Panc1 (cell line): Measurements from ENCODE around the gene GRIA4. TPM values are rescaled to one million over a fixed set of nuclear protein-coding genes. Genes with fewer than 3 reads are reported as not detected.

Experiments
- ATAC-seq: fragments of 200-7000 bp; cut with Tn5 transposase; 2 replicates; pipeline ENCODE4 v1.9.1; 2020; ENCODE audit warnings: mild to moderate bottlenecking, moderate library complexity
- BruUV-seq: library from RNA; stranded (reverse); fragments of 400-500 nt; replicated peaks from 2 replicates; lab custom pipeline; 2021; lab: Mats Ljungman, UMichigan
- CTCF ChIA-PET: fragments of 300-600 bp; sonication (Branson Sonifier 250); formaldehyde crosslinking; loops from one replicate; lab custom pipeline; 2022; ENCODE audit warnings: antibody characterized with exemption; lab: Charles Lee
- POLR2A ChIA-PET: fragments of 300-600 bp; sonication (Branson Sonifier 250); formaldehyde crosslinking; loops from one replicate; lab custom pipeline; 2022; ENCODE audit warnings: antibody characterized with exemption; lab: Charles Lee
- DNase-seq: peaks from one replicate; pipeline ENCODE4 v3.0.0-alpha.2; 2010; ENCODE audit warnings: low read depth, low spot score
- H3K27ac ChIP-seq: 2 replicates; pipeline ENCODE4 v1.5.1; 2011; ENCODE audit warnings: mild to moderate bottlenecking, low read length, inconsistent platforms
- H3K27me3 ChIP-seq: fragments of 200-500 bp; sonication (Bioruptor generic); 2 replicates; pipeline ENCODE4 v1.6.0; 2014; ENCODE audit warnings: low read length, inconsistent platforms; ENCODE audit not compliant: control insufficient read depth, insufficient read depth
- H3K36me3 ChIP-seq: fragments of 200-500 bp; sonication (Bioruptor generic); 2 replicates; pipeline ENCODE4 v1.5.1; 2014; ENCODE audit warnings: inconsistent platforms, mild to moderate bottlenecking, low read length, moderate library complexity; ENCODE audit not compliant: control insufficient read depth, insufficient read depth
- H3K4me1 ChIP-seq: 2 replicates; pipeline ENCODE4 v1.5.1; 2011; ENCODE audit warnings: inconsistent platforms, mild to moderate bottlenecking, low read length, moderate library complexity; ENCODE audit not compliant: control insufficient read depth, insufficient read depth
- H3K4me3 ChIP-seq, 2 experiments: 2 replicates each; pipeline ENCODE4 v1.5.1; 2011 to 2012; ENCODE audit warnings: low read depth in 2 of 2, low read length in 2 of 2, mild to moderate bottlenecking in 2 of 2, inconsistent platforms in 1 of 2, moderate library complexity in 1 of 2
- H3K9me3 ChIP-seq: fragments of 200-500 bp; sonication (Bioruptor generic); 2 replicates; pipeline ENCODE4 v1.5.1; 2014; ENCODE audit warnings: low read depth, mild to moderate bottlenecking, inconsistent platforms, low read length, moderate library complexity; ENCODE audit not compliant: control insufficient read depth, insufficient read depth
- POLR2AphosphoS5 ChIP-seq: IDR thresholded peaks from 2 replicates; pipeline ENCODE4 v1.6.1; 2012; ENCODE audit warnings: mild to moderate bottlenecking, low read depth, low read length, moderate library complexity
- SIN3A ChIP-seq: IDR thresholded peaks from 2 replicates; pipeline ENCODE4 v1.6.1; 2012; ENCODE audit warnings: low read depth, mild to moderate bottlenecking, low read length, moderate library complexity, borderline replicate concordance; ENCODE audit not compliant: insufficient read depth
- TCF7L2 ChIP-seq: IDR thresholded peaks from 2 replicates; pipeline ENCODE4 v1.6.1; 2011; ENCODE audit warnings: mild to moderate bottlenecking, low read depth, low read length, inconsistent platforms
- in situ Hi-C: cut with HindIII; loops from 2 replicates; pipeline ENCODE4 v1.10.0; 2016; ENCODE audit warnings: low sequenced_read_pairs, low pct_unique_long_range_greater_than_20kb
- intact Hi-C: fragments of 100-400 bp; cut with micrococcal nuclease; formaldehyde crosslinking; loops from one replicate; pipeline ENCODE4 v1.10.0; 2022; ENCODE audit not compliant: unreplicated experiment
- total RNA-seq: library from RNA; stranded (reverse); gene quantifications from one replicate; pipeline ENCODE4 v1.2.1, GENCODE V29; 2021; ENCODE audit not compliant: unreplicated experiment
- TF ChIP-seq, protein P1 (sequence below), 2 experiments: IDR thresholded peaks; 2 replicates each; pipeline ENCODE4 v1.6.1; 2011 to 2012; ENCODE audit warnings: low read depth in 2 of 2, control low read depth in 1 of 2, low read length in 1 of 2, mild to moderate bottlenecking in 1 of 2, moderate library complexity in 1 of 2; ENCODE audit not compliant: insufficient read depth in 1 of 2
- TF ChIP-seq, protein P2 (sequence below): fragments of 450-650 bp; IDR thresholded peaks from 2 replicates; pipeline ENCODE4 v1.5.1; 2017; ENCODE audit warnings: mild to moderate bottlenecking

GRIA4 gene
- total RNA-seq, 1 experiment from 2014 or later, result not detected

GRCh38 chr11:105636496-105636895 is 26.6 kb downstream of the GRIA4 start:
- no peak overlapping the region for H3K4me3 ChIP-seq
- no peaks in the 10 kb centered on the region for H3K27me3 ChIP-seq
- ATAC-seq (no peak), DNase-seq (no peak)
- POLR2A ChIA-PET, result no interaction called here
- TF ChIP-seq, protein P1, sequence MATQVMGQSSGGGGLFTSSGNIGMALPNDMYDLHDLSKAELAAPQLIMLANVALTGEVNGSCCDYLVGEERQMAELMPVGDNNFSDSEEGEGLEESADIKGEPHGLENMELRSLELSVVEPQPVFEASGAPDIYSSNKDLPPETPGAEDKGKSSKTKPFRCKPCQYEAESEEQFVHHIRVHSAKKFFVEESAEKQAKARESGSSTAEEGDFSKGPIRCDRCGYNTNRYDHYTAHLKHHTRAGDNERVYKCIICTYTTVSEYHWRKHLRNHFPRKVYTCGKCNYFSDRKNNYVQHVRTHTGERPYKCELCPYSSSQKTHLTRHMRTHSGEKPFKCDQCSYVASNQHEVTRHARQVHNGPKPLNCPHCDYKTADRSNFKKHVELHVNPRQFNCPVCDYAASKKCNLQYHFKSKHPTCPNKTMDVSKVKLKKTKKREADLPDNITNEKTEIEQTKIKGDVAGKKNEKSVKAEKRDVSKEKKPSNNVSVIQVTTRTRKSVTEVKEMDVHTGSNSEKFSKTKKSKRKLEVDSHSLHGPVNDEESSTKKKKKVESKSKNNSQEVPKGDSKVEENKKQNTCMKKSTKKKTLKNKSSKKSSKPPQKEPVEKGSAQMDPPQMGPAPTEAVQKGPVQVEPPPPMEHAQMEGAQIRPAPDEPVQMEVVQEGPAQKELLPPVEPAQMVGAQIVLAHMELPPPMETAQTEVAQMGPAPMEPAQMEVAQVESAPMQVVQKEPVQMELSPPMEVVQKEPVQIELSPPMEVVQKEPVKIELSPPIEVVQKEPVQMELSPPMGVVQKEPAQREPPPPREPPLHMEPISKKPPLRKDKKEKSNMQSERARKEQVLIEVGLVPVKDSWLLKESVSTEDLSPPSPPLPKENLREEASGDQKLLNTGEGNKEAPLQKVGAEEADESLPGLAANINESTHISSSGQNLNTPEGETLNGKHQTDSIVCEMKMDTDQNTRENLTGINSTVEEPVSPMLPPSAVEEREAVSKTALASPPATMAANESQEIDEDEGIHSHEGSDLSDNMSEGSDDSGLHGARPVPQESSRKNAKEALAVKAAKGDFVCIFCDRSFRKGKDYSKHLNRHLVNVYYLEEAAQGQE (IDR thresholded peaks at IDR 0.05; ENCODE audit: insufficient read depth in 1 of 2, low read depth in 2 of 2, low read length in 1 of 2), result no peak
- TF ChIP-seq TCF7L2, result no peak
- no peak for TF ChIP-seq POLR2AphosphoS5
- no TSS peak for BruUV-seq
- no peak overlapping the region for H3K27ac ChIP-seq
- CTCF ChIA-PET, result no interaction called here
- in situ Hi-C loops (no loop called here), intact Hi-C loops (no loop called here)
- H3K4me1 ChIP-seq, result no peaks in the 10 kb centered on the region
- H3K9me3 ChIP-seq, result no peaks in the 10 kb centered on the region
- no peaks in the 10 kb centered on the region for H3K36me3 ChIP-seq

DNA sequence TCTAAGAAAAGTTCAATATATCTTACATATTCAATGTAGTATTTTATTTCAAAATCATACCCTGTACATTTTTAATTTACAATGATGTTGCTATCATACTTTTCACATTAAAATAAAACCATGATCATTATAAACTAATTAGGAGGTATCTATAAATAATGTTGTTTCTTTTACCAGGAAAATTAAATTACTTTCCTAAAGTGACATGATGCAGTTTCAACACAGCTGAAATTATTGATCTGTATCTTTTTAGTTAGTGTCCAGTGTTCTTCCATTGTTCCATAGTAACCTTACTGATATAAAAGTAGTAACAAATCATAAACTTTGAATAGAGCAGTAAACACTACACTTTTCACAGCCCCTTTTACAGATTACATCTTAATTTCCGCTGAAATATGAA is 29.7 kb downstream of the GRIA4 start:
- no peaks in the 10 kb centered on the region for H3K4me1 ChIP-seq
- H3K4me3 ChIP-seq, result no peak overlapping the region
- no peaks in the 10 kb centered on the region for H3K9me3 ChIP-seq
- H3K27me3 ChIP-seq, result no peaks in the 10 kb centered on the region
- no peaks in the 10 kb centered on the region for H3K36me3 ChIP-seq
- DNase-seq, result no peak
- ATAC-seq, result no peak
- intact Hi-C loops (no loop called here), in situ Hi-C loops (no loop called here)
- POLR2A ChIA-PET, result no interaction called here
- no peak overlapping the region for H3K27ac ChIP-seq
- BruUV-seq, result no TSS peak
- no peak for TF ChIP-seq SIN3A
- TF ChIP-seq, protein P1 (IDR thresholded peaks at IDR 0.05; ENCODE audit: insufficient read depth in 1 of 2, low read depth in 2 of 2, low read length in 1 of 2), result no peak
- TF ChIP-seq TCF7L2, result no peak
- TF ChIP-seq, protein P2, sequence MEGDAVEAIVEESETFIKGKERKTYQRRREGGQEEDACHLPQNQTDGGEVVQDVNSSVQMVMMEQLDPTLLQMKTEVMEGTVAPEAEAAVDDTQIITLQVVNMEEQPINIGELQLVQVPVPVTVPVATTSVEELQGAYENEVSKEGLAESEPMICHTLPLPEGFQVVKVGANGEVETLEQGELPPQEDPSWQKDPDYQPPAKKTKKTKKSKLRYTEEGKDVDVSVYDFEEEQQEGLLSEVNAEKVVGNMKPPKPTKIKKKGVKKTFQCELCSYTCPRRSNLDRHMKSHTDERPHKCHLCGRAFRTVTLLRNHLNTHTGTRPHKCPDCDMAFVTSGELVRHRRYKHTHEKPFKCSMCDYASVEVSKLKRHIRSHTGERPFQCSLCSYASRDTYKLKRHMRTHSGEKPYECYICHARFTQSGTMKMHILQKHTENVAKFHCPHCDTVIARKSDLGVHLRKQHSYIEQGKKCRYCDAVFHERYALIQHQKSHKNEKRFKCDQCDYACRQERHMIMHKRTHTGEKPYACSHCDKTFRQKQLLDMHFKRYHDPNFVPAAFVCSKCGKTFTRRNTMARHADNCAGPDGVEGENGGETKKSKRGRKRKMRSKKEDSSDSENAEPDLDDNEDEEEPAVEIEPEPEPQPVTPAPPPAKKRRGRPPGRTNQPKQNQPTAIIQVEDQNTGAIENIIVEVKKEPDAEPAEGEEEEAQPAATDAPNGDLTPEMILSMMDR, result no peak
- no peak for TF ChIP-seq POLR2AphosphoS5
- CTCF ChIA-PET, result no interaction called here
